IPS DF 4.7 (cell line): ENCODE measurements around the gene CEP295NL.
A peak's percentile ranks its signal among the peaks of the same experiment; 100 is the strongest.
"Not testable (repeated sequence)": the region's sequence is repeated elsewhere in the genome, so short reads cannot be mapped to it uniquely, and the experiment has no call there.

ENCODE experiments used
- DNase-seq: peaks from one replicate; pipeline ENCODE4 v3.0.0-alpha.2; 2013; ENCODE audit warnings: low spot score; ENCODE audit errors: extremely low read depth

CEP295NL gene

GRCh38 chr17:78867046-78867445 is 36.0 kb downstream of the CEP295NL start:
- not testable (repeated sequence) for DNase-seq

- DNase-seq = no peak
These were observed 37.2 kb downstream of the CEP295NL start for GRCh38 chr17:78865682-78866390.

GRCh38 chr17:78864117-78864516 is 38.9 kb downstream of the CEP295NL start:
- no peak for DNase-seq

GRCh38 chr17:78862073-78863023 is 40.7 kb downstream of the CEP295NL start:
- DNase-seq = no peak

GRCh38 chr17:78861229-78861628 is 41.8 kb downstream of the CEP295NL start:
- DNase-seq = no peak

- no peak for DNase-seq
These were observed 44.0 kb downstream of the CEP295NL start for GRCh38 chr17:78859051-78859450.

- no peak for DNase-seq
These were observed 45.7 kb downstream of the CEP295NL start for GRCh38 chr17:78857266-78857665.

- no peak for DNase-seq
These were observed 47.3 kb downstream of the CEP295NL start for GRCh38 chr17:78855561-78856165.

- no peak for DNase-seq
These were observed 48.5 kb downstream of the CEP295NL start for GRCh38 chr17:78854508-78854907.

GRCh38 chr17:78853926-78854394 is 49.0 kb downstream of the CEP295NL start:
- DNase-seq = no peak

- DNase-seq = no peak
These were observed 50.3 kb downstream of the CEP295NL start for GRCh38 chr17:78852709-78853121.

- DNase-seq = no peak
These were observed 54.0 kb downstream of the CEP295NL start for GRCh38 chr17:78849026-78849425.

GRCh38 chr17:78847052-78847451 is 55.9 kb downstream of the CEP295NL start:
- DNase-seq = no peak

GRCh38 chr17:78844301-78845005 is 58.5 kb downstream of the CEP295NL start:
- DNase-seq = no peak

GRCh38 chr17:78842881-78843565 is 60.0 kb downstream of the CEP295NL start:
- no peak for DNase-seq

GRCh38 chr17:78840780-78841611 is 62.0 kb downstream of the CEP295NL start, which contains the start of gene USP36:
Gene USP36 (minus strand): TSS chr17:78840814. CDS start chr17:78836363, 4,451 bp downstream.
- DNase-seq = peak; percentile 92
